Measurements from ENCODE around the gene DBNDD1. TPM values are rescaled to one million over a fixed set of nuclear protein-coding genes. Genes with fewer than 3 reads are reported as not detected.
"Not testable (repeated sequence)": the region's sequence is repeated elsewhere in the genome, so short reads cannot be mapped to it uniquely, and the experiment has no call there.

Gene DBNDD1
- total RNA-seq, 2 donors from 2014 or later, result 3.8 to 4.9 TPM

GRCh38 chr16:89972244-89973234, 46.7 kb downstream of the DBNDD1 start:
- peak; percentile 85 for ATAC-seq
- intact Hi-C loops (cut with DNase I, micrococcal nuclease), result no loop called here
- peak; percentile 87 to 91 for DNase-seq

- DNase-seq (peak; percentile 41 to 48), ATAC-seq (no peak)
- intact Hi-C loops (cut with DNase I, micrococcal nuclease), result no loop called here
Observed at GRCh38 chr16:89971495-89972243, 47.6 kb downstream of the DBNDD1 start.

DNA sequence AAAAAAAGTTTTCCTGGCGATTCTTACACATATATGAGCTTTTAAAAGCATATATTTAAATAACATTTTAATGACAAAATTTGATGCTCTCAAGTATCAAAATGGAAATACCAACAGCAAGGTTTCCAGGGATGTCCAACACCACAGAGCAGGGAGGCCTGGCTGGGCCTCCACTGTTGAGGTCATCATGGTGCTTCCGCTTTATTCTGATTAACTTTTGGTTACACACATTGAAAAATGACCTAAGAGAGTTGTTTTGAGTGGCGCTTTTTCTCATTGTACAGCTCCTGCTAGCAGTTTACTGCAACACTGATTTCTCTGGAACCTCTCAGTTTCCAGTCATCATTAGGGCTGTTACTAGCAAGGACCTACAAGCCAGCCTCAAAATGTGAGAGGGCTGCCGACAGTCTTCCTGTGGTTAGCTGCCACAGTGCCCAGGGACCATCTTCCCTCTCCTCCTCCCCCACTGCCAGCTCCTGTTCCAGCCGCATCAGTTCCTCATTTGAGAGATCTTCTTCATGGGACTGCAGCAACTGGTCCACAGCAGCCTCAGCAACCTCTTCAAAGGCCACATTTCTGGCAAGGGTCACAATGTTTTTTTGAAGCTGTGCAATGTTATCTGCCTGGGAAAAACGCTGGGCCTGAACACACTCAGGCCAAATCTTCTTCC, 49.4 kb downstream of the DBNDD1 start:
- DNase-seq, result no peak
- intact Hi-C loops (cut with DNase I, micrococcal nuclease), result no loop called here
- no peak for ATAC-seq

- ATAC-seq; intact Hi-C loops (cut with DNase I, micrococcal nuclease); DNase-seq: not testable (repeated sequence)
Observed at GRCh38 chr16:89968074-89968473, 51.2 kb downstream of the DBNDD1 start.

DNA sequence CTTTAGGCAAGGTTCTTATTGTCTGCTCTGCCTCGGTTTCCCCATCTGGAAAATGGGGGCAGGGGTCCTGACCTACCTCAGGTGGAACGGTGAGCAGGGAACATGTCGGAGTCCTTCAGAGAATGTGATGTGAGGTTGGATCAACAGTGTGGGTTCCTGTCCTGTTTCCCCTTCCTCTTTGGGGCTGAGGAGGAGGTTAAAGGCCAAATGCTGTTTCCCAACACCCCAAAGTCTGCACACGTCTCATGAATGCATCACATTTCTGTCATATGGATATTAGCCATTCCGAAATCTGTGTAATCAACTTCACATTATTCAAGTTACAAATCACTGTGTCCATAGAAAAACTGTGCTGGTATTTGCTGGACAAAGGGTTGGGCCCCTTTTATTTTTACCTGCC, 51.8 kb downstream of the DBNDD1 start:
- intact Hi-C loops (cut with DNase I, micrococcal nuclease); DNase-seq; ATAC-seq: not testable (repeated sequence)

DNA sequence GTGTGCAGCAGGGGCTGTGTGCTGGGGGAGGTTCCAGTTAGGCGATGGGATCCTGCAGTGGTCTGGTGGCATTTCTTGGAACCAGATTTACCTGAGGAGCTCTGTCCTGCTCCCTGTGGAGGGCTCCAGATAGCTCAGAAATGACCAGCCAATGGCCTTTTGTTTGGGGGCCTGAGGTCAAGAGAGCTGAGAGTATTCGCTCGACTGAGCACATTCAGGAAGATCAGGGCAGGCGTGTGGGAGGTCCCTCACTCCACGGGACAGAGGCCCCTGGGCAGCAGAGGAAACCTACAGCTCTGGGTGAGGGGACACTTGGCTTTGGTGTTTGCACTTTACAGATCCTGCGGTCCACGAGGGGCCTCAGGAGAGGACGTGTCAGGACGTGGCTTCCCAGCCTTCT, 52.5 kb downstream of the DBNDD1 start:
- ATAC-seq, result no peak
- DNase-seq, result no peak
- intact Hi-C loops (cut with DNase I, micrococcal nuclease), result no loop called here

DNA sequence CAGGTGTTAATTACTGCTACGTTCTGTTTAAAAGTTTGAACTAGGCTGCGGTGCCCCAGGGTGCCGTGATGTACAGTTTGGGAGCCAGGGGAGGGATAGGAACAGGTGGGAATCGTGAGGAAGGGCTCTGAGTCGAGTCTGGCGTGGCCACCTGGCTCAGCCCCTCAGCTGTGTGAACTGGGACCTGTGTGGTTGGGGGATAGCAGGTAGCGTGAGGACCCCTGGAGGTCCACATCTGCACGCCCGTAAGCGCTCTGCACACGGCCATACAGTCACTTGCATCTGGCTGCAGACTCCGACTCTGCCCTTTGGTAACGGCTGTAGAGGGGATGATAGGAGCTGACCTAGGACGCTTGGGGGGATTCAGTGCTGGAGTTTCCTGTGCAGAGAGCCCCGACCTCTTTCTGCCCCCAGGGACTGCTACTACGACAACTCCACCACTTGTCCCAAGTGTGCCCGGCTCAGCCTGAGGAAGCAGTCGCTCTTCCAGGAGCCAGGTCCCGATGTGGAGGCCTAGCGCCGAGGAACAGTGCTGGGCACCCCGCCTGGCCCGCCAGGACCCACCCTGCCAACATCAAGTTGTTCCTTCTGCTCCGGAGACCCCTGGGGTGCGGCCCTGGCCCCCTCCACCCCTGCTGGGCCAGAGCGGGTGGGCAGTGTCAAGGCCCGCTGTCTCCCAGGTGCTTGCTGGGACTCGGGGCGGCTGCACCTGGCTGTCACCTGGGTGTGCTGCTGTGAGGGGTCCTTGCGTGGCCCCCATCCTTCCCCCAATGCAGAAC, 53.6 kb downstream of the DBNDD1 start:
- no peak for ATAC-seq
- DNase-seq, result no peak

DNA sequence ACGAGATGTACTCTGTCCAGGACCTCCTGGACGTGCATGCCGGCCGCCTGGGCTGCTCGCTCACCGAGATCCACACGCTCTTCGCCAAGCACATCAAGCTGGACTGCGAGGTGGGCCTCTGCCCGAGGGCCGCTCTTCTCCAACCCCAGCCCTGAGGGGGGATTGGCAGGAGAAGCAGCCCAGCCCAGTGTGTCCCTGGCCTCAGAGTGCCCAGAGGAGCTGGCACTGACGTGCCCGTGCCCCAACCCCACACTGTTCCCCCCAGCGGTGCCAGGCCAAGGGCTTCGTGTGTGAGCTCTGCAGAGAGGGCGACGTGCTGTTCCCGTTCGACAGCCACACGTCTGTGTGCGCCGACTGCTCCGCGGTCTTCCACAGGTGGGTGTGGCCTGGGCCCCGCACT, 55.1 kb downstream of the DBNDD1 start:
- intact Hi-C loops (cut with DNase I, micrococcal nuclease), result no loop called here
- no peak for DNase-seq
- no peak for ATAC-seq

More for the DNA sequence above, 53.6 kb downstream of the DBNDD1 start:
- intact Hi-C loops (cut with DNase I, micrococcal nuclease), result no loop called here

DNA sequence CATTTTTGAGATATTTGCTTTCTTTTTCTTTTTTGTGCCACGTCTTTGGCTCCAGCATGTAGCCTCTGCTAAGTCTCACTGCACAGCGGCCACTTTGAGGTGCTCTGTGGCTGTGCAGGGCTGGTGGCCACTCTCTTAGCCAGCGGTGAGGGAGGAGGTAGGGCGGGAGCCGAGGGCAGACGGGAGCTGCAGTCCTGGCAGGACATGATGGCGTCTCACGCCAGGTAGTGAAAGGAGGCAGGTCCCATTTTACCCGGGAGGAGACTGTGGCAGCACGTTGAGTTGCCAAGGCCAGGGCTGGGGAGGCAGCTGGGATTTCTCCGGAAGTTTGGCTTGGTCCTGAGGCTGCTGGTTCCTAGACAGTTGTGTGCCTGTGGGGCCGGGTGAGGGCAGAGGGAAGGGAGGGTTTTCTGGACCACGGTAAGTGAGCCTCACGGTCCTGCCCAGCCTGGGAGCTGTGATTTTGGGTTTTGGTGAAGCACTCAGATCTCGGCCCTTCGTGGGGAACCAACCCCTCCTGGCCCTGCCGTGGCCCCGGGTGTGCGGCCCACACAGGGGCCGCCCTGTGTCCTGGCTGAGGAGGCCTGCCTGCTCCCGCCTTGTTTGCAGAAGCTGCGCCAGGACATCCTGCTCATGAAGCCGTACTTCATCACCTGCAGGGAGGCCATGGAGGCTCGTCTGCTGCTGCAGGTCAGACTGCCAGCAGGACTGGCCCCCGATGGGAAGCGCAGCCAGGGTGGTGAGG, 56.3 kb downstream of the DBNDD1 start:
- intact Hi-C loops (cut with DNase I, micrococcal nuclease), result no loop called here
- no peak for DNase-seq
- ATAC-seq, result no peak

- no peak for DNase-seq
- ATAC-seq, result no peak
- intact Hi-C loops (cut with DNase I, micrococcal nuclease), result no loop called here
Observed at GRCh38 chr16:89961920-89962319, 57.3 kb downstream of the DBNDD1 start.

DNA sequence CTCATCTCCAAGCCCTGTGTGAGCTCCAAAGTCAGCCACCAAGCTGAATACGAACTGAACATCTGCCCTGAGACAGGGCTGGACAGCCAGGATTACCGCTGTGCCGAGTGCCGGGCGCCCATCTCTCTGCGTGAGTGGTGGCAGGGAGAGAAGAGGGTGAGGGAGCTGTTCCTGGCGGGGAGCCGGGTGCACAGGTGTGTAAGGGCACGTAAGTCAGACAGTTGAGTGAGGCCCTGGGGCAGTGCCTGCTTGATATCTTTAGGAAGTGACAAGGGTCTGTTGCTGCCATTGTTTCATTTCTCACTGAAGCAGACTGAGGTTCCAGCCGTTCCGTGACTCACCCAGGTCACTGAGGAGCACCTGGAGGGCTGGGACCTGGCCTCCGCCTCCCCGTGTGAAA, 58.3 kb downstream of the DBNDD1 start:
- DNase-seq, result no peak

DNA sequence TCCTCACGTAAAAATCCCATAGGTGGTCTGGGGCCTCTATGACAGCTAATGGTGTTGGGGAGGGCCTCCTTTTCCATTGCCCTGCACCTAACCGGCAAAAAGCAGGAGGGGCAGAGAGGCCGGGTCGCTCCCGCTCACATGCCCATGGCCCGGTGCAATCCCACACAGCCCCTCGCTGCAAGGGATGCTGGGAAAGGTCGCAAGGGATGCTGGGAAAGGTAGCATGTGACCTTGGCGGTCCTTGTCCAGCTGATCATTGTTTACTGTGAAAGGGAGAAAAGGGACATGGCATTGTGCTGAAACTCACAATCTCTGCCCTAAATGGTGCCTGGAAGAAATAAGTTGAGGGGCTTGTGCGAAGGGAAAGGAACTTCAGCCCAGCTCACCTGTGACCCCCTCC, 60.7 kb downstream of the DBNDD1 start:
- ATAC-seq (no peak), DNase-seq (no peak)
- intact Hi-C loops (cut with DNase I, micrococcal nuclease), result no loop called here

More for the DNA sequence above, 58.3 kb downstream of the DBNDD1 start:
- ATAC-seq, result no peak
- intact Hi-C loops (cut with DNase I, micrococcal nuclease), result no loop called here

DNA sequence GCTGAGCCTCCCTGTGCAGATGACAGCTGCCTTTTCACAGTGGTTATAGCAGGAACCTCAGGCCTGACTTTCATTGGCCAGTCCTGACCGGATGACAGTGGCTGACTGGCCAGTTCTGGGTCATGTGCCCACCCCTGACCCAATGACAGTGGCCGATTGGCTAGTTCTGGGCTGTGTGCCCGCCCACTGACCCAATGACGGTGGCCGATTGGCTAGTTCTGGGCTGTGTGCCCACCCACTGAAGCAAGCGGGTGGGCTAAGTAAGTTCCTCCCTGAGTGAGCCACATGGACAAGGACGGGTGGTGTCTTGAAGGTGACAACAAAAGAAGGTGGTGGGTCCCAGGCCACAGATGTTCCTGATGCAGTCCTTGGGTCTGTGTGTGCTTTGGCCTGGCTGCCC, 61.2 kb downstream of the DBNDD1 start:
- DNase-seq, result no peak
- intact Hi-C loops (cut with DNase I, micrococcal nuclease), result no loop called here
- peak; percentile 50 for ATAC-seq

- no peak for DNase-seq
- no peak for ATAC-seq
- intact Hi-C loops (cut with DNase I, micrococcal nuclease), result no loop called here
Observed at GRCh38 chr16:89957216-89957785, 62.0 kb downstream of the DBNDD1 start.

GRCh38 chr16:89956505-89957215, 62.6 kb downstream of the DBNDD1 start:
- ATAC-seq (no peak), DNase-seq (no peak)
- intact Hi-C loops (cut with DNase I, micrococcal nuclease), result no loop called here

- intact Hi-C loops (cut with DNase I, micrococcal nuclease), result no loop called here
- no peak for ATAC-seq
- DNase-seq, result no peak
Observed at GRCh38 chr16:89955001-89955685, 64.1 kb downstream of the DBNDD1 start.

Data from left colon (tissue), 2 donors.